Coronary artery (tissue), 2 donors: Measurements from ENCODE around the gene NPL.

Experiments
- DNase-seq: peaks from one replicate; pipeline ENCODE4 v3.0.0-alpha.2; 2017; ENCODE audit warnings: low spot score
- H3K27ac ChIP-seq, 2 donors: fragments of 200-600 bp; sonication (generic); one replicate each; pipeline ENCODE4 v1.5.1; 2016 to 2019
- H3K4me3 ChIP-seq: fragments of 200-600 bp; sonication (generic); 2 replicates; pipeline ENCODE4 v1.5.1; 2016; ENCODE audit warnings: mild to moderate bottlenecking, moderate library complexity
- CTCF ChIP-seq: fragments of 200-600 bp; sonication (generic); IDR thresholded peaks from one replicate; pipeline ENCODE4 v1.5.1; 2019; ENCODE audit warnings: antibody characterized with exemption

NPL gene

GRCh38 chr1:182755632-182756031 lies 33.9 kb upstream of the NPL start:
- Histone ChIP-seq H3K27ac (no peak overlapping the region), H3K4me3 (no peak overlapping the region)
- no peak for DNase-seq
- no peak for TF ChIP-seq CTCF

- no peak overlapping the region for H3K4me3 ChIP-seq
- no peak overlapping the region for H3K27ac ChIP-seq
- no peak for TF ChIP-seq CTCF
- no peak for DNase-seq
Measured at GRCh38 chr1:182756423-182756822, 33.1 kb upstream of the NPL start.

GRCh38 chr1:182761396-182762395 lies 27.9 kb upstream of the NPL start:
- TF ChIP-seq CTCF, result no peak
- Histone ChIP-seq H3K27ac (no peak overlapping the region), H3K4me3 (no peak overlapping the region)
- no peak for DNase-seq

GRCh38 chr1:182762536-182762935 lies 27.0 kb upstream of the NPL start:
- DNase-seq, result no peak
- Histone ChIP-seq H3K4me3 (no peak overlapping the region), H3K27ac (no peak overlapping the region)
- no peak for TF ChIP-seq CTCF

GRCh38 chr1:182764029-182764727 lies 25.4 kb upstream of the NPL start:
- TF ChIP-seq CTCF, result no peak
- no peak for DNase-seq

GRCh38 chr1:182765391-182765790 lies 24.2 kb upstream of the NPL start:
- no peak for TF ChIP-seq CTCF
- no peak for DNase-seq
- H3K4me3 ChIP-seq, result no peak overlapping the region
- H3K27ac ChIP-seq, result no peak overlapping the region

More at GRCh38 chr1:182764029-182764727, 25.4 kb upstream of the NPL start:
- no peak overlapping the region for H3K27ac ChIP-seq
- no peak overlapping the region for H3K4me3 ChIP-seq
